Fibroblast of the aortic adventitia (primary cell): ENCODE data around the gene TIMM44. TPM values are rescaled to one million over a fixed set of nuclear protein-coding genes. Genes with fewer than 3 reads are reported as not detected.

ENCODE experiments used
- DNase-seq: peaks from one replicate; pipeline ENCODE4 v3.0.0-alpha.2; 2010; ENCODE audit warnings: low read depth
- H3K4me3 ChIP-seq: 2 replicates; pipeline ENCODE4 v1.5.1; 2011; ENCODE audit warnings: low read depth, mild to moderate bottlenecking, control low read depth, low read length, moderate library complexity
- total RNA-seq: library from RNA; depleted of rRNA; stranded (reverse); fragments of >200 nt; gene quantifications from 2 replicates; pipeline ENCODE4 v1.2.3, GENCODE V29; 2012; ENCODE audit warnings: low replicate concordance
- TF ChIP-seq, protein P1 (sequence below): IDR thresholded peaks from 2 replicates; pipeline ENCODE4 v1.5.1; 2011; ENCODE audit warnings: mild to moderate bottlenecking, low read length, control low read depth, inconsistent platforms; ENCODE audit not compliant: insufficient read depth

Gene TIMM44
- total RNA-seq, 1 donor, result 40.7 TPM

DNA sequence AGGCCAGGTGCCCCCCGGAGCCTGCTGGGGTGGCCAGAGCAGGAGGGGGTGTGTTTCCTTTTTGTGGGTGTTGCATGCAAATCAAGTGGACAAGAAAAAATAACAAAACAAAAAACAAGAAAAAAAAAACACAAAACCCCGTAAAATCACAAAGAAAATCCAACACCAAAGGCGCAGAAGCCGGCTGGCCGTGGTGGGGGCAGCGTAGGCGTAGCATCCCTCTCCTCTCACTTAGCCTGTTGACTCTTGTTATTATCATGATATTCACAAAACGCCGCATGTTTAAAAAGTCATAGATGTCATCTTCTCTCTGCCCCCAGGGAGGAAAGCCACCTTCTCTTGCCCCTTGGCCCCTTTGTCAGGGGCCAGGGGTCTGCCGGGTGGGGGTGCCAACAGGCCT, 29.8 kb downstream of the TIMM44 start:
- TF ChIP-seq, protein P1, sequence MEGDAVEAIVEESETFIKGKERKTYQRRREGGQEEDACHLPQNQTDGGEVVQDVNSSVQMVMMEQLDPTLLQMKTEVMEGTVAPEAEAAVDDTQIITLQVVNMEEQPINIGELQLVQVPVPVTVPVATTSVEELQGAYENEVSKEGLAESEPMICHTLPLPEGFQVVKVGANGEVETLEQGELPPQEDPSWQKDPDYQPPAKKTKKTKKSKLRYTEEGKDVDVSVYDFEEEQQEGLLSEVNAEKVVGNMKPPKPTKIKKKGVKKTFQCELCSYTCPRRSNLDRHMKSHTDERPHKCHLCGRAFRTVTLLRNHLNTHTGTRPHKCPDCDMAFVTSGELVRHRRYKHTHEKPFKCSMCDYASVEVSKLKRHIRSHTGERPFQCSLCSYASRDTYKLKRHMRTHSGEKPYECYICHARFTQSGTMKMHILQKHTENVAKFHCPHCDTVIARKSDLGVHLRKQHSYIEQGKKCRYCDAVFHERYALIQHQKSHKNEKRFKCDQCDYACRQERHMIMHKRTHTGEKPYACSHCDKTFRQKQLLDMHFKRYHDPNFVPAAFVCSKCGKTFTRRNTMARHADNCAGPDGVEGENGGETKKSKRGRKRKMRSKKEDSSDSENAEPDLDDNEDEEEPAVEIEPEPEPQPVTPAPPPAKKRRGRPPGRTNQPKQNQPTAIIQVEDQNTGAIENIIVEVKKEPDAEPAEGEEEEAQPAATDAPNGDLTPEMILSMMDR, result no peak
- DNase-seq, result no peak
- H3K4me3 ChIP-seq, result no peak overlapping the region

DNA sequence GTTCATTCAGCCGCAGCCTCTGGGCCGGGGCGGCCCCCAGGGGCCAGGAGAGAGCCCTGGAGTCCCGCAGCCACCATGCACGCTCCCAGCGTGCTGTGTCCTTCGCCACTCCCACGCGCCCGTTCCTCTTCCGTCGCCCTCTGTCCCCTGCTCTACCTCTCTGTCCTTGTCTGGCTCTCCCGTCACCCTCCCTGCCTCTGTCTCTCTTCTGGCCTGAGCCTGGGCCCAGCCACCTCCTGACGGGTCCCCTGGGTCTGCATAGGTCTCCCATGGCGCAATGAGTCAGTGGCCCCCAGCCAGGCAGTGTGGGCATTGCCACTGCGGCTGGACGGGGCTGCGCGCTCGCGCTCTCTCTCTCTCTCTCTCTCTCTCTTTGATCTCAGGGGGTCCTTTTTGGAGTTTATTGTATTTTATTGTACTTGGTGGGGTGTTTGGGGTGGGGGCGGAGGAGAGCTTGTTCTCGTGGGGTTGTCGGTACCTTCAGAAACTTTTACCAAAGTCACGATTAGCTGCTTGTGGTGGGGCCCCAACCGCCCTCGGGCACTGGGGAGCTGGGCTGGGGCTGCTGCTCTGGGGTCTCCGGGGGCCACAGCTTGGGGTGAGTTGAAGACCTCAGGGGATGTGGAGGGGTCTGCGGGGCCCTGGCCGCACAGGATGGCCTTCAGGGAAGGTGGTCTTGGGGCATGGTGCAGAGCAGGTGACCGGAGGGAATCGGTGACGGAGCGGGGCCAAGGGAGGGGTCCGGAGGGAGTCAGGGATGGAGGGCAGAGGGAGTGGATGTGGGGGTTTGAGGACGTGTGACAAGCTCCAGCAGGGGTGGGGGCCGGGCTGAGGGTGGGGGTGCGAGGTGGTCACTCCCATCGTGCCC, 30.5 kb downstream of the TIMM44 start:
- TF ChIP-seq, protein P1, result no peak
- DNase-seq, result no peak
- H3K4me3 ChIP-seq, result no peak overlapping the region

DNA sequence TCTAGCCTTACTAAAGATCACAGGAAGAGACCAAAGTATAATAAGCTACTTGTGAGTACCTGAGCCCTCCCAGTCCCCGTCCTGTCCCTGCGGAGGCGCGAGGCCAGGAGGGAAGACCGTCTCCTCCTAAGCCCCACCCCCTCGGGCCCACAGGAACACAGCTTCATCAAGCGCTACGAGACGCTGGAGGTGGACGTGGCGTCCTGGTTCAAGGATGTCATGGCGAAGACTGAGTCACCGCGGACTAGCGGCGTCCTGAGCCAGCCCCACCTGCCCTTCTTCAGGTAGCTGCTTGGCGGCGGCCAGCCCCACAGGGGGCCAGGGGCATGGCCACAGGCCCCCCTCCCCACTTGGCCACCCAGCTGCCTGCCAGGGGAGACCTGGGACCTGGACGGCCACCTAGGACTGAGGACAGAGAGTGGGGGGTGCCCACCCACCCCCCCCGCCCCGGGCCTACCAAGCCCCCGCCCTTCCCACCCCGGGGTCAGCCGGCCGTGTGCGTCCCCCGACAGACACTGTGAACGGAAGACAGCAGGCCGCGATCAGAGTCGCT, 31.2 kb downstream of the TIMM44 start:
- DNase-seq, result no peak
- TF ChIP-seq, protein P1, result no peak
- no peak overlapping the region for H3K4me3 ChIP-seq

DNA sequence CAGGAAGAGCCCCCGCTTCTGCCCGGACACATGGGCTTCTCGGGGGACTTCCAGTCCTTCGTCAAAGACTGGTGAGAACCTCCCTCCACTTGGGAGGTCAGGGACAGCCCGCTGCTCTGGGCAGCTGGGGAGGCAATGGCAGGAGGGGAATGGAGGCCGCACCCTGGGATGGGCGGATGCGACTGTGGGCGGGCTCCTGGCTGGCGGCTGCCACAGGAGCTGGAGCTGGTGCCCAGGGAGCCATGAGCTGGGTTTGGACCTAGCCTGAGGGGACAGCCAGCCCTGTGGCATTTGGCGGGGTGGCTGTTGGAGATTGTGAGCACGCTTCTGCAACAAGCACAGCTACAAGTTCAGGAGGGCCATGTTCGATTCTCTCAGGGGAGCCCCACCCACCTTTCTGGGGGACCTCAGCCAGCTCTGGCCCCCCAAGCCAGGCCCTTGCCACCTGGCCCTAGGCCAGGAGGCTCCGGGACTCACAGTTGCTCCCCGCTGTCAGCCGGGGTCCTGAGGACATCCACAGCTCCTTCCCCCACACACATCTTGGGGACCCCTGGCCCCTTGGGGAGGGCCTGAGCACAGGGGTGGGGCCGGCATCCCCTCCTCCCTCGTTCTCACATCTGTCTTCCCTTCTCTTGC, 31.8 kb downstream of the TIMM44 start:
- TF ChIP-seq, protein P1, result no peak
- no peak overlapping the region for H3K4me3 ChIP-seq
- no peak for DNase-seq

DNA sequence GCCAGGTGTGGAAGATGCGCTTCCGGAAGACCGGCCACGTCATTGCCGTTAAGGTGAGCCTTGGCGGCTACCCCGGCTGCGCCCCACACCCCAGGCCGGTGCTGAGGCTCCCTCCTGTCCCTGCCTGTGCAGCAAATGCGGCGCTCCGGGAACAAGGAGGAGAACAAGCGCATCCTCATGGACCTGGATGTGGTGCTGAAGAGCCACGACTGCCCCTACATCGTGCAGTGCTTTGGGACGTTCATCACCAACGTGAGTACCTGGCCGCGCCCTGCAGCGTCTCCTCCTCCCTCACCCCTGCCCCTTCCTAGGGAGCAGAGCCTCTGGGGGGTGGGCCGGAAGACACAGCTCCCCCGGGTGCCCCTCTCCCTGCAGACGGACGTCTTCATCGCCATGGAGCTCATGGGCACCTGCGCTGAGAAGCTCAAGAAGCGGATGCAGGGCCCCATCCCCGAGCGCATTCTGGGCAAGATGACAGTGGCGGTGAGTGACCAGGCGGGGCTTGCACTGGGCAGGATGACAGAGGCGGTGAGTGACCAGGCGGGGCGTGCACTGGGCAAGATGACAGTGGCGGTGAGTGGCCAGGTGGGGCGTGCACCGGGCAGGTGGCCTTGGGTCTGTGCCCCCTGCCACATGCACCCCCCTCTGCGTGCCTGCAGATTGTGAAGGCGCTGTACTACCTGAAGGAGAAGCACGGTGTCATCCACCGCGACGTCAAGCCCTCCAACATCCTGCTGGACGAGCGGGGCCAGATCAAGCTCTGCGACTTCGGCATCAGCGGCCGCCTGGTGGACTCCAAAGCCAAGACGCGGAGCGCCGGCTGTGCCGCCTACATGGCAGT, 32.9 kb downstream of the TIMM44 start:
- H3K4me3 ChIP-seq, result no peak overlapping the region
- DNase-seq, result no peak
- TF ChIP-seq, protein P1, result no peak

DNA sequence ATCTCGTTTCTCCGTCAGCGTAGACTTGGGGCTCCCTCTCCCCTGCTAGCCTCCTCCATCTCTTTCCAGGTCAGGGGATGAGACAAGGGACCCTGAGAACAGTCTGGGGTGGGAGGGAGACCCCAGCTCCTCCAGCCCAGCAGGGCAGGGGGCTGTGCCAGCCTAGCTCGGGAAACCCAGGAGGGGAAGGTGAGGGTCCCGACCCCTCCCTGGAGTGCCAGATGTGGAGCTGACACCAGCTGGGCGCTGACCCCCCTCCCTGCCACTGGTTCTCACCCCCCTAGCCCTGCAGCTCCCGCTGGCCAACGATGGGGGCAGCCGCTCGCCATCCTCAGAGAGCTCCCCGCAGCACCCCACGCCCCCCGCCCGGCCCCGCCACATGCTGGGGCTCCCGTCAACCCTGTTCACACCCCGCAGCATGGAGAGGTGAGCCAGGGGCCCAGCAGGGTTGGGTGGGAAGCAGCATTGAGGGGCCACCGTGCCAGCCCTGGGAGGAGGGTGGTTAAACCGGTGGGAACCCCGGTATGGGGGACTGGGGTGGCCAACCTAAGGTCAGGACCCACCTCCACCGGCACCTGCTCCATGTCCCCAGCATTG, 33.9 kb downstream of the TIMM44 start:
- DNase-seq, result no peak
- no peak overlapping the region for H3K4me3 ChIP-seq
- TF ChIP-seq, protein P1, result no peak
